GM12892 (cell line): ENCODE measurements around the gene MSRB1.

Experiments
- DNase-seq: peaks from one replicate; pipeline ENCODE4 v3.0.0; 2011; ENCODE audit not compliant: insufficient read length
- FAIRE-seq: peaks from 2 replicates; lab custom pipeline; 2011; peaks lifted over from hg19 to GRCh38; lab: Jason Lieb, UNC
- POLR2A ChIP-seq: IDR thresholded peaks from 2 replicates; pipeline ENCODE4 v1.6.1; 2011; ENCODE audit warnings: low read depth, low read length, control low read depth
- POLR2AphosphoS5 ChIP-seq: IDR thresholded peaks from 2 replicates; pipeline ENCODE4 v1.6.1; 2011; ENCODE audit warnings: low read depth, low read length, control low read depth
- TAF1 ChIP-seq: IDR thresholded peaks from 2 replicates; pipeline ENCODE4 v1.6.1; 2011; ENCODE audit warnings: low read depth, mild to moderate bottlenecking, control low read depth, low read length, borderline replicate concordance

The MSRB1 gene

GRCh38 chr16:1953734-1954133, 10.7 kb upstream of the MSRB1 start:
- FAIRE-seq (no peak), DNase-seq (no peak)
- TF ChIP-seq TAF1 (no peak), POLR2AphosphoS5 (no peak), POLR2A (no peak)

GRCh38 chr16:1950559-1950958, 7.6 kb upstream of the MSRB1 start:
- DNase-seq (no peak), FAIRE-seq (no peak)
- TF ChIP-seq TAF1 (no peak), POLR2A (no peak), POLR2AphosphoS5 (no peak)

GRCh38 chr16:1950047-1950446, 7.0 kb upstream of the MSRB1 start:
- DNase-seq: no peak
- no peak for FAIRE-seq

GRCh38 chr16:1949507-1949906, 6.5 kb upstream of the MSRB1 start:
- TF ChIP-seq TAF1: no peak
- TF ChIP-seq POLR2AphosphoS5: no peak
- TF ChIP-seq POLR2A: no peak
- FAIRE-seq (no peak), DNase-seq (no peak)

More at GRCh38 chr16:1950047-1950446, 7.0 kb upstream of the MSRB1 start:
- TF ChIP-seq POLR2A: no peak
- TF ChIP-seq POLR2AphosphoS5: no peak
- no peak for TF ChIP-seq TAF1

- FAIRE-seq (no peak), DNase-seq (no peak)
- no peak for TF ChIP-seq POLR2A
- TF ChIP-seq POLR2AphosphoS5: no peak
- TF ChIP-seq TAF1: no peak
Measured at GRCh38 chr16:1947369-1947670, 4.3 kb upstream of the MSRB1 start.

- no peak for TF ChIP-seq POLR2A
- no peak for TF ChIP-seq POLR2AphosphoS5
- TF ChIP-seq TAF1: no peak
- DNase-seq (no peak), FAIRE-seq (no peak)
Measured at GRCh38 chr16:1946495-1947368, 3.7 kb upstream of the MSRB1 start.

- no peak for FAIRE-seq
- TF ChIP-seq POLR2A (no peak), TAF1 (no peak), POLR2AphosphoS5 (no peak)
- DNase-seq: no peak
Measured at GRCh38 chr16:1945559-1946391, 2.8 kb upstream of the MSRB1 start.

- no peak for DNase-seq
- FAIRE-seq: no peak
- TF ChIP-seq POLR2A (no peak), POLR2AphosphoS5 (no peak), TAF1 (no peak)
Measured at GRCh38 chr16:1944612-1945199, 1.7 kb upstream of the MSRB1 start.

GRCh38 chr16:1942047-1942809, 771 bp downstream of the MSRB1 start:
- DNase-seq (no peak), FAIRE-seq (peak; percentile 48)
- TF ChIP-seq POLR2AphosphoS5 (no peak), POLR2A (no peak), TAF1 (no peak)

- no peak for TF ChIP-seq POLR2AphosphoS5
- TF ChIP-seq TAF1: no peak
- no peak for TF ChIP-seq POLR2A
- no peak for DNase-seq
- FAIRE-seq: no peak
Measured at GRCh38 chr16:1941162-1942046, 1.6 kb downstream of the MSRB1 start.
